ENCODE data around the gene CRYL1.

CRYL1 gene

GRCh38 chr13:20399515-20399914, 126.1 kb downstream of the CRYL1 start:
- no peak overlapping the region for H3K4me3 ChIP-seq (ENCODE audit: low read depth in 1 of 2, low read length in 1 of 2)
- H3K36me3 ChIP-seq: no peaks in the 10 kb centered on the region
- TF ChIP-seq CTCF (IDR thresholded peaks at IDR 0.05): no peak
- peaks cover 5% of the 10 kb centered on the region for H3K27me3 ChIP-seq
- H3K4me1 ChIP-seq (ENCODE audit: control insufficient read depth in 1 of 2, insufficient read depth in 1 of 2, low read depth in 1 of 2, low read length in 1 of 2): no peaks in the 10 kb centered on the region
- H3K27ac ChIP-seq: no peak overlapping the region
- H3K9me3 ChIP-seq: no peaks in the 10 kb centered on the region

GRCh38 chr13:20398459-20398858, 127.2 kb downstream of the CRYL1 start:
- Histone ChIP-seq H3K4me3 (ENCODE audit: low read depth in 1 of 2, low read length in 1 of 2) (no peak overlapping the region), H3K4me1 (ENCODE audit: control insufficient read depth in 1 of 2, insufficient read depth in 1 of 2, low read depth in 1 of 2, low read length in 1 of 2) (no peaks in the 10 kb centered on the region), H3K9me3 (no peaks in the 10 kb centered on the region), H3K27me3 (peaks cover 13% of the 10 kb centered on the region), H3K36me3 (no peaks in the 10 kb centered on the region), H3K27ac (no peak overlapping the region)
- TF ChIP-seq CTCF (IDR thresholded peaks at IDR 0.05): no peak

- peaks cover 13% of the 10 kb centered on the region for H3K27me3 ChIP-seq
- no peaks in the 10 kb centered on the region for H3K4me1 ChIP-seq (ENCODE audit: control insufficient read depth in 1 of 2, insufficient read depth in 1 of 2, low read depth in 1 of 2, low read length in 1 of 2)
- H3K36me3 ChIP-seq: no peaks in the 10 kb centered on the region
- H3K27ac ChIP-seq: no peak overlapping the region
- H3K9me3 ChIP-seq: no peaks in the 10 kb centered on the region
- TF ChIP-seq CTCF (IDR thresholded peaks at IDR 0.05): no peak
- no peak overlapping the region for H3K4me3 ChIP-seq (ENCODE audit: low read depth in 1 of 2, low read length in 1 of 2)
Measured at GRCh38 chr13:20397896-20398295, 127.8 kb downstream of the CRYL1 start.

- TF ChIP-seq CTCF (IDR thresholded peaks at IDR 0.05): no peak
Measured at GRCh38 chr13:20395061-20395916, 130.4 kb downstream of the CRYL1 start.

GRCh38 chr13:20394506-20394905, 131.2 kb downstream of the CRYL1 start:
- H3K27me3 ChIP-seq: peaks cover 13% of the 10 kb centered on the region
- no peaks in the 10 kb centered on the region for H3K4me1 ChIP-seq (ENCODE audit: control insufficient read depth in 1 of 2, insufficient read depth in 1 of 2, low read depth in 1 of 2, low read length in 1 of 2)
- TF ChIP-seq CTCF (IDR thresholded peaks at IDR 0.05): no peak
- H3K4me3 ChIP-seq (ENCODE audit: low read depth in 1 of 2, low read length in 1 of 2): no peak overlapping the region
- H3K27ac ChIP-seq: no peak overlapping the region
- no peaks in the 10 kb centered on the region for H3K36me3 ChIP-seq
- H3K9me3 ChIP-seq: no peaks in the 10 kb centered on the region

More at GRCh38 chr13:20395061-20395916, 130.4 kb downstream of the CRYL1 start:
- Histone ChIP-seq H3K4me3 (ENCODE audit: low read depth in 1 of 2, low read length in 1 of 2) (no peak overlapping the region), H3K4me1 (ENCODE audit: control insufficient read depth in 1 of 2, insufficient read depth in 1 of 2, low read depth in 1 of 2, low read length in 1 of 2) (no peaks in the 10 kb centered on the region), H3K36me3 (no peaks in the 10 kb centered on the region), H3K9me3 (no peaks in the 10 kb centered on the region), H3K27me3 (peaks cover 13% of the 10 kb centered on the region), H3K27ac (no peak overlapping the region)

Data from neutrophil (primary cell).